Esophagus muscularis mucosa (tissue), 4 donors: ENCODE data around the gene CALB2. TPM values are rescaled to one million over a fixed set of nuclear protein-coding genes. Genes with fewer than 3 reads are reported as not detected.

ENCODE experiments used
- DNase-seq: peaks from one replicate; pipeline ENCODE4 v3.0.0-alpha.2; 2017; ENCODE audit errors: extremely low spot score
- H3K27ac ChIP-seq, 4 donors: fragments of 200-600 bp; sonication (generic); replicated peaks in 1 of 4; 1 replicate in 3 of 4; 2 replicates in 1 of 4; pipeline ENCODE4 v1.5.1; 2016 to 2019; ENCODE audit warnings: mild to moderate bottlenecking in 1 of 4
- H3K27me3 ChIP-seq, 4 donors: fragments of 200-600 bp; sonication (generic); one replicate each; pipeline versions ENCODE4 v1.5.1 to v1.6.0; 2016 to 2019
- H3K36me3 ChIP-seq, 4 donors: fragments of 200-600 bp; sonication (generic); one replicate each; pipeline ENCODE4 v1.5.1; 2016 to 2019
- H3K4me1 ChIP-seq, 4 donors: fragments of 200-600 bp; sonication (generic); one replicate each; pipeline ENCODE4 v1.5.1; 2016 to 2019
- H3K4me3 ChIP-seq, 4 donors: fragments of 200-600 bp; sonication (generic); 1 replicate in 2 of 4; 2 replicates in 2 of 4; pipeline ENCODE4 v1.5.1; 2016 to 2019; ENCODE audit warnings: mild to moderate bottlenecking in 4 of 4, moderate library complexity in 1 of 4
- H3K9me3 ChIP-seq, 4 donors: fragments of 200-600 bp; sonication (generic); 1 replicate in 3 of 4; 2 replicates in 1 of 4; pipeline ENCODE4 v1.5.1; 2016 to 2019
- EP300 ChIP-seq: sonication (generic); formaldehyde crosslinking; IDR thresholded peaks from one replicate; pipeline ENCODE4 v1.6.1; 2017; ENCODE audit warnings: antibody characterized with exemption
- POLR2A ChIP-seq: fragments of 450-650 bp; IDR thresholded peaks from one replicate; pipeline ENCODE4 v1.6.1; 2017; ENCODE audit warnings: antibody characterized with exemption, moderate library complexity, mild to moderate bottlenecking, low read depth
- POLR2AphosphoS5 ChIP-seq, 2 donors: sonication (generic); formaldehyde crosslinking; IDR thresholded peaks; one replicate each; pipeline ENCODE4 v1.6.1; 2017; ENCODE audit warnings: antibody characterized with exemption in 2 of 2
- WGBS: methylation state at CpG from one replicate; pipeline ENCODE4 v1.1.5; 2018; 5-methylcytosine and 5-hydroxymethylcytosine counted together
- intact Hi-C: fragments of 100-400 bp; cut with DNase I; formaldehyde crosslinking; loops from one replicate; pipeline ENCODE4 v1.15.1; 2023
- total RNA-seq, 4 donors: library from RNA; depleted of rRNA; stranded (reverse); fragments of >200 nt; gene quantifications; one replicate each; pipeline versions ENCODE4 v1.1.0 to v1.2.1, GENCODE V29; 2016
- TF ChIP-seq, protein P1 (sequence below), 3 experiments: fragments of 200-600 bp in 2 of 3; fragments of 450-650 bp in 1 of 3; sonication (generic) in 2 of 3; IDR thresholded peaks; one replicate each; pipeline ENCODE4 v1.5.1; 2017 to 2019; ENCODE audit warnings: antibody characterized with exemption in 3 of 3, mild to moderate bottlenecking in 2 of 3, moderate library complexity in 1 of 3

CALB2 gene
- total RNA-seq, 4 donors from 2014 or later, result 0.71 to 3.6 (median 2.4) TPM

DNA sequence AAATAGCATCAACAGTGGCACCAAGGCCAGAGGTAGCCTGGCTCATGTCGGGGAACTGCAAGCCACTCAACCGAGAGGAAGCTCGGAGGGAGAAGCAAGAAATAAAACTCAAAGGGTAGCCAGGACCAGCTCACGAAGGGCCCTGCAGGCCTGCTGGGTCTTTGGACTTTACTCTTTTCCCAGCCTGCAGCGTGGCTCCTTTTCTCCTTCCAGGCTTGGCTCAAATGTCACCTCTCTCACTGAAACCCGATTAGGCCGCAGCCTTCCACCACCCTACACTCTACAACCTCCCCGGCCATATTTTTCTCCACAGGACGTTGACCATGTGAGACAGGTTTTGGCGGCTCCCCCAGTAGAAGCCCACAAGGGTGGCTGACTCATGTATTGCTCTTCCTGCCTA is 38.1 kb downstream of the CALB2 start:
- DNase-seq, result no peak
- no peak overlapping the region for H3K4me3 ChIP-seq
- no peaks in the 10 kb centered on the region for H3K36me3 ChIP-seq
- TF ChIP-seq POLR2A (no peak), EP300 (no peak)
- no peaks in the 10 kb centered on the region for H3K4me1 ChIP-seq
- intact Hi-C loops, result no loop called here
- H3K27me3 ChIP-seq, result peaks cover 0 to 17% (median 0%) of the 10 kb centered on the region in 4 donors
- no peak overlapping the region for H3K27ac ChIP-seq
- WGBS, result 75% methylated on average over 10 of the region's 10 CpGs
- H3K9me3 ChIP-seq, result no peaks in the 10 kb centered on the region

DNA sequence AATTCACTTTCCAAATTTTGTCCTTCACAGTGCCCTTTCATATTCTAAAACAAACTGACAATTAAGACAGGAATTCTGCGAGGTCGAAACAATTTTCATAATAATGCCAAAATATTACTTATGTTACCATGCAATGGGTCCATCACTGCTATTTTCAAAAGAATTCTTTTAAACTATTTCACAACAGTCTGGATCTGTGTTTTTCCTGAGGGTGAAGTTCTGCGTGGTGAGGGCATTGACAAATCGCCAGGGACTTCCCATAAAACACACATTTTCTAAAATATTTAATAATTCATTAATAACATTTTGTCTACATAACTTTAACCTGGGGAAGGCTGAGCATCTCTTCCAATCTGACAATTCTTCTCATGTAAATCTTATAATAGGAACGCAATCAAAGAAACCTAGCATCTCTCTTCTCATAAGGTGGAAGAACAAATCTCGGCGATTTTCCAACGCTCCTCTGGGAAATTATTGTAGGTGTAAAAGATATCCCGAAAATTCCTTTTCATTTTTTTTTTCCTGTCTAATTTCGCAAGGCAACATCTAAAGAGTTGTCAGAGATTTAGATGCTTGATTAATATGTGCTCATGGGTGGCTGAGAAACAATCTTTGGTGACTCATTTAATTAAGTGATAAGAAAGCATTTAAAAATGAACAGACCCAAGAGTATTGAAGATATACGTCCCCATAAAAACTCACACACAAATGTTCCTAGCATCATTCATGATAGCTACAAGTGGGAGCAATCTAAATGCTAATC is 41.5 kb downstream of the CALB2 start:
- DNase-seq, result no peak
- H3K27ac ChIP-seq, result no peak overlapping the region
- WGBS, result 77% methylated on average over 11 of the region's 11 CpGs
- H3K36me3 ChIP-seq, result no peaks in the 10 kb centered on the region
- peaks cover 0 to 34% (median 0%) of the 10 kb centered on the region in 4 donors for H3K27me3 ChIP-seq
- intact Hi-C loops, result no loop called here
- H3K4me1 ChIP-seq, result no peaks in the 10 kb centered on the region
- TF ChIP-seq EP300 (no peak), POLR2A (no peak), POLR2AphosphoS5 (IDR thresholded peaks at IDR 0.05) (no peak)
- TF ChIP-seq, protein P1, sequence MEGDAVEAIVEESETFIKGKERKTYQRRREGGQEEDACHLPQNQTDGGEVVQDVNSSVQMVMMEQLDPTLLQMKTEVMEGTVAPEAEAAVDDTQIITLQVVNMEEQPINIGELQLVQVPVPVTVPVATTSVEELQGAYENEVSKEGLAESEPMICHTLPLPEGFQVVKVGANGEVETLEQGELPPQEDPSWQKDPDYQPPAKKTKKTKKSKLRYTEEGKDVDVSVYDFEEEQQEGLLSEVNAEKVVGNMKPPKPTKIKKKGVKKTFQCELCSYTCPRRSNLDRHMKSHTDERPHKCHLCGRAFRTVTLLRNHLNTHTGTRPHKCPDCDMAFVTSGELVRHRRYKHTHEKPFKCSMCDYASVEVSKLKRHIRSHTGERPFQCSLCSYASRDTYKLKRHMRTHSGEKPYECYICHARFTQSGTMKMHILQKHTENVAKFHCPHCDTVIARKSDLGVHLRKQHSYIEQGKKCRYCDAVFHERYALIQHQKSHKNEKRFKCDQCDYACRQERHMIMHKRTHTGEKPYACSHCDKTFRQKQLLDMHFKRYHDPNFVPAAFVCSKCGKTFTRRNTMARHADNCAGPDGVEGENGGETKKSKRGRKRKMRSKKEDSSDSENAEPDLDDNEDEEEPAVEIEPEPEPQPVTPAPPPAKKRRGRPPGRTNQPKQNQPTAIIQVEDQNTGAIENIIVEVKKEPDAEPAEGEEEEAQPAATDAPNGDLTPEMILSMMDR (IDR thresholded peaks at IDR 0.05), result no peak
- peaks cover 0 to 8% (median 0%) of the 10 kb centered on the region in 4 donors for H3K9me3 ChIP-seq
- H3K4me3 ChIP-seq, result no peak overlapping the region

DNA sequence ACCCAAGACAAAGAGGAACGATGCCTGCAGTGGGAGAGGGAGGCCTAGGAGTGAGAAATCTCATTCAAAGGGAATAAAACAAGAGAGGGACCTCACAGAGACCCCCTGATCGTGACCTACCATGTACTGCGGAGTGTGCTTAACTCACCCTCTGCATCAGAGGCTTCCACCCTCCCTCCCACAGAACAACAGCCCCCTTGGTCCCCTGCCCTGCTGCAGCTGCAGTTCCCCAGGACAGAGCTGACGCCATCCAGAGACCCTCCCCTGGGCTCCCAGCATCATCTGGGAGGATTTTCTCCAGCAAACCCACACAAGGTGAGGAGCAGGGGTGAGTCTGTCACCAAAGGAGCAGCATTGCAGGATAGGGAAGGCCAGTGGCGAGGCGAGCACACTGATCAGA is 43.5 kb downstream of the CALB2 start:
- DNase-seq, result no peak
- no peak overlapping the region for H3K27ac ChIP-seq
- peaks cover 0 to 8% (median 0%) of the 10 kb centered on the region in 4 donors for H3K9me3 ChIP-seq
- TF ChIP-seq, protein P1 (IDR thresholded peaks at IDR 0.05), result no peak
- TF ChIP-seq POLR2A, result no peak
- TF ChIP-seq EP300, result no peak
- no peak for TF ChIP-seq POLR2AphosphoS5 (IDR thresholded peaks at IDR 0.05)
- H3K4me3 ChIP-seq, result no peak overlapping the region
- no peaks in the 10 kb centered on the region for H3K4me1 ChIP-seq
- no peaks in the 10 kb centered on the region for H3K36me3 ChIP-seq
- H3K27me3 ChIP-seq, result peaks cover 0 to 39% (median 0%) of the 10 kb centered on the region in 4 donors
- 76% methylated on average over 6 of the region's 6 CpGs for WGBS
- intact Hi-C loops, result no loop called here

DNA sequence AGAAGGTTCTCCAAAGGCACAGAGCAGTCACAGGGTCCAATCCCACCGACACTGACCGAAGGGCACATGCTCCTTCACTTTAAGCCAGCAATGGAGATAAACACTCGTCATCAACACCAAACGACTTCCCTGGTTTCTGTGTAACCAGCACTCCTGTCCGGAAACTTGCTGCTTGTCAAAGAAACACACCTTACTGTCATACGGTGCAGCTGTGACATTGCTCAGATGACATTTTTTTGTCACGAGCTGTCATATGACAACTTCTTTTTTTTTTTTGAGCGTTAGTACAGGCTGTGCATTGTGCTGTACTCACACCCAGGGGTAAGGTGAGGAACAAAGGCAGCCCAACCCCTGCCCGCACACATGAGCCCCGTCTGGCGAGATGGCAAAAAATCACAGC is 44.2 kb downstream of the CALB2 start:
- H3K27me3 ChIP-seq, result peaks cover 0 to 33% (median 0%) of the 10 kb centered on the region in 4 donors
- H3K4me1 ChIP-seq, result no peaks in the 10 kb centered on the region
- no peak overlapping the region for H3K27ac ChIP-seq
- no peak overlapping the region for H3K4me3 ChIP-seq
- no peak for DNase-seq
- no peaks in the 10 kb centered on the region for H3K36me3 ChIP-seq
- H3K9me3 ChIP-seq, result peaks cover 0 to 8% (median 0%) of the 10 kb centered on the region in 4 donors
- 68% methylated on average over 11 of the region's 11 CpGs for WGBS
- TF ChIP-seq, protein P1 (IDR thresholded peaks at IDR 0.05), result no peak
- no peak for TF ChIP-seq EP300
- TF ChIP-seq POLR2AphosphoS5 (IDR thresholded peaks at IDR 0.05), result no peak
- TF ChIP-seq POLR2A, result no peak
- intact Hi-C loops, result no loop called here

DNA sequence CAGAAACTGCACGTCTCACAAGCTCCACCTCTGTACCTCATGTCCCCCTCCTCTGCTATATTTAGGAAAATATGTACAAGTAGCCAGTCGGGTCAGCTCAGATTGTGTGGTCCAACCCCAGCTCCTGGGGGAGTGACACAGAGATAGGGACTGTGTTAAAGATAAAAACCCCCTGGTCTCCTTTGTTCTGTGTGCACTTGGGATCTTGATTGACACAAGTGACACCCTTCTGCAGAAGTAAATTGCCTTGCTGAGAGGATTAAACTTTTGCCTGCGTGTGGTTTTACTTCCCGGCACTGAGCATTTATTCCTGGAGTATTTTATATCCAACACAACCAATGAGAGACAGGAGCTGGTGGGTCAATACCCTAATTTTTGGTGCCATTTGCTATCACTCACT is 45.8 kb downstream of the CALB2 start:
- Histone ChIP-seq H3K27ac (no peak overlapping the region), H3K4me3 (no peak overlapping the region), H3K4me1 (no peaks in the 10 kb centered on the region), H3K27me3 (peaks cover 0 to 41% (median 0%) of the 10 kb centered on the region in 4 donors), H3K9me3 (peaks cover 0 to 8% (median 0%) of the 10 kb centered on the region in 4 donors), H3K36me3 (no peaks in the 10 kb centered on the region)
- no peak for DNase-seq
- WGBS, result 73% methylated on average over 4 of the region's 4 CpGs
- intact Hi-C loops, result no loop called here
- TF ChIP-seq POLR2AphosphoS5 (IDR thresholded peaks at IDR 0.05) (no peak), POLR2A (no peak), EP300 (no peak)
- TF ChIP-seq, protein P1 (IDR thresholded peaks at IDR 0.05), result no peak
